ENCODE measurements around the gene BRMS1L. TPM values are rescaled to one million over a fixed set of nuclear protein-coding genes. Genes with fewer than 3 reads are reported as not detected.

The BRMS1L gene
- polyA plus RNA-seq, 1 of the 3 experiments (the other 2 are of a cell fraction) = 7.1 TPM

DNA sequence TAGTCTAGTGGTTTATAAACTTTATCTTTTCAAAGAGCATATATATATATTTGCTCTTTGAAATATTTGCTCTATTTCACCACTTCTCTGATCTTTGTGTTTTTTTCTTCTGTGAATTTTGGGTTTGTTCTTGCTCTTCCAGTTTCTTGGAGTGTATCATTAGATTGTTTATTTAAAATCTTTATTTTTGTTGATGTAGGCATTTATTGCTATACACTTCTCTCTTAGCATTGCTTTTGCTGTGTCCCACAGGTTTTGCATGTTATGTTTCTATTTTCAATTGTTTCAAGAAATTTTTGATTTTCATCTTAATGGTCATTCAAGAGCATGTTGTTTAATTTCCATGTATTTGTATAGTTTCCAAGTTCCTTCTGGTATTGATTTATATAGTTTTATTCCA lies 69.1 kb downstream of the BRMS1L start:
- DNase-seq = no peak
- Histone ChIP-seq H3K27ac (ENCODE audit: low read depth in 2 of 2, low read length in 1 of 2) (no peak overlapping the region), H3K9me2 (no peaks in the 10 kb centered on the region), H4K20me1 (ENCODE audit: insufficient read depth) (no peaks in the 10 kb centered on the region), H2AFZ (ENCODE audit: low read depth) (no peak overlapping the region), H3K36me3 (replicated peaks in 1 of 2; ENCODE audit: control insufficient read depth in 1 of 2, insufficient read depth in 2 of 2, low read length in 1 of 2) (no peaks in the 10 kb centered on the region), H3K4me2 (no peak overlapping the region), H3K4me1 (ENCODE audit: control insufficient read depth in 1 of 2, insufficient read depth in 2 of 2, low read depth in 1 of 2, low read length in 1 of 2) (no peaks in the 10 kb centered on the region), H3K9me3 (no peaks in the 10 kb centered on the region), H3K4me3 (ENCODE audit: low read depth in 2 of 2, low read length in 1 of 2) (no peak overlapping the region), H3K27me3 (ENCODE audit: insufficient read depth) (no peaks in the 10 kb centered on the region; the same call in none of the 2 replicates), H3K79me2 (ENCODE audit: insufficient read depth) (no peaks in the 10 kb centered on the region), H3K9ac (no peak overlapping the region), H3F3A (replicated peaks; ENCODE audit: insufficient read depth) (no peaks in the 10 kb centered on the region)
- ChIA-PET CTCF (no interaction called here), POLR2A (no interaction called here)
- no peak for TF ChIP-seq ELF1 (IDR thresholded peaks at IDR 0.05)
- TF ChIP-seq EZH2phosphoT487 (IDR thresholded peaks at IDR 0.05; ENCODE audit: borderline replicate concordance, low read depth) = no peak
- TF ChIP-seq EP300 (IDR thresholded peaks at IDR 0.05; ENCODE audit: borderline replicate concordance in 1 of 2, low read depth in 1 of 2, low read length in 1 of 2) = no peak
- no peak for TF ChIP-seq RAD21 (IDR thresholded peaks at IDR 0.05; ENCODE audit: low read length)
- no peak for TF ChIP-seq NRF1 (IDR thresholded peaks at IDR 0.05; ENCODE audit: low read depth, low read length)
- TF ChIP-seq SMC3 (IDR thresholded peaks at IDR 0.05; ENCODE audit: low read depth, low read length) = no peak
- TF ChIP-seq, protein P1, sequence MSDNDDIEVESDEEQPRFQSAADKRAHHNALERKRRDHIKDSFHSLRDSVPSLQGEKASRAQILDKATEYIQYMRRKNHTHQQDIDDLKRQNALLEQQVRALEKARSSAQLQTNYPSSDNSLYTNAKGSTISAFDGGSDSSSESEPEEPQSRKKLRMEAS (IDR thresholded peaks at IDR 0.05; ENCODE audit: low read depth) = no peak
- TF ChIP-seq, protein P2, sequence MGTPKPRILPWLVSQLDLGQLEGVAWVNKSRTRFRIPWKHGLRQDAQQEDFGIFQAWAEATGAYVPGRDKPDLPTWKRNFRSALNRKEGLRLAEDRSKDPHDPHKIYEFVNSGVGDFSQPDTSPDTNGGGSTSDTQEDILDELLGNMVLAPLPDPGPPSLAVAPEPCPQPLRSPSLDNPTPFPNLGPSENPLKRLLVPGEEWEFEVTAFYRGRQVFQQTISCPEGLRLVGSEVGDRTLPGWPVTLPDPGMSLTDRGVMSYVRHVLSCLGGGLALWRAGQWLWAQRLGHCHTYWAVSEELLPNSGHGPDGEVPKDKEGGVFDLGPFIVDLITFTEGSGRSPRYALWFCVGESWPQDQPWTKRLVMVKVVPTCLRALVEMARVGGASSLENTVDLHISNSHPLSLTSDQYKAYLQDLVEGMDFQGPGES (IDR thresholded peaks at IDR 0.05; ENCODE audit: low read depth, low read length) = no peak
- no peak for TF ChIP-seq SIN3A (IDR thresholded peaks at IDR 0.05; ENCODE audit: borderline replicate concordance, low read depth, low read length)
- TF ChIP-seq JUND (IDR thresholded peaks at IDR 0.05) = no peak
- no peak for TF ChIP-seq FOXJ3 (CRISPR knock-in tag; IDR thresholded peaks at IDR 0.05)
- TF ChIP-seq FOXM1 (IDR thresholded peaks at IDR 0.05; ENCODE audit: low read depth) = no peak
- no peak for TF ChIP-seq TCF12 (IDR thresholded peaks at IDR 0.05)
- TF ChIP-seq, protein P3, sequence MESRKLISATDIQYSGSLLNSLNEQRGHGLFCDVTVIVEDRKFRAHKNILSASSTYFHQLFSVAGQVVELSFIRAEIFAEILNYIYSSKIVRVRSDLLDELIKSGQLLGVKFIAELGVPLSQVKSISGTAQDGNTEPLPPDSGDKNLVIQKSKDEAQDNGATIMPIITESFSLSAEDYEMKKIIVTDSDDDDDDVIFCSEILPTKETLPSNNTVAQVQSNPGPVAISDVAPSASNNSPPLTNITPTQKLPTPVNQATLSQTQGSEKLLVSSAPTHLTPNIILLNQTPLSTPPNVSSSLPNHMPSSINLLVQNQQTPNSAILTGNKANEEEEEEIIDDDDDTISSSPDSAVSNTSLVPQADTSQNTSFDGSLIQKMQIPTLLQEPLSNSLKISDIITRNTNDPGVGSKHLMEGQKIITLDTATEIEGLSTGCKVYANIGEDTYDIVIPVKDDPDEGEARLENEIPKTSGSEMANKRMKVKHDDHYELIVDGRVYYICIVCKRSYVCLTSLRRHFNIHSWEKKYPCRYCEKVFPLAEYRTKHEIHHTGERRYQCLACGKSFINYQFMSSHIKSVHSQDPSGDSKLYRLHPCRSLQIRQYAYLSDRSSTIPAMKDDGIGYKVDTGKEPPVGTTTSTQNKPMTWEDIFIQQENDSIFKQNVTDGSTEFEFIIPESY (IDR thresholded peaks at IDR 0.05; ENCODE audit: borderline replicate concordance, low read depth) = no peak
- no peak for TF ChIP-seq GABPA (IDR thresholded peaks at IDR 0.05; ENCODE audit: low read depth)
- TF ChIP-seq CHD2 (IDR thresholded peaks at IDR 0.05; ENCODE audit: low read length, partially characterized antibody) = no peak
- no peak for TF ChIP-seq MXI1 (IDR thresholded peaks at IDR 0.05; ENCODE audit: low read depth, low read length)
- no peak for TF ChIP-seq TAF1 (IDR thresholded peaks at IDR 0.05; ENCODE audit: borderline replicate concordance, low read depth, low read length)
- TF ChIP-seq RCOR1 (IDR thresholded peaks at IDR 0.05; ENCODE audit: low read length) = no peak

Measured in SK-N-SH (cell line).